Heart left ventricle (tissue), 13 donors: Measurements from ENCODE around the gene ARSB.

Source experiments
- CTCF ChIP-seq, 12 donors: fragments of 200-600 bp; sonication (generic) in 4 of 12; IDR thresholded peaks; one replicate each; pipeline versions ENCODE4 v1.5.0 to v1.8.0; 2018 to 2022; ENCODE audit warnings: antibody characterized with exemption in 12 of 12, mild to moderate bottlenecking in 5 of 12
- POLR2A ChIP-seq, 2 donors: fragments of 450-650 bp; IDR thresholded peaks; one replicate each; pipeline ENCODE4 v1.6.1; 2017; ENCODE audit warnings: antibody characterized with exemption in 2 of 2, mild to moderate bottlenecking in 2 of 2, moderate library complexity in 2 of 2
- donor health status: ischemic (EF 13 %, LVEDD 7.1; RV severe dilation, severe dysfunction).
- donor health status: DM: no; HTN: yes; CAD: no.
- donor health status: DM: no; HTN: no; CAD: no.
- donor health status: ischemic (EF 25% LVEDD 6.9; RV normal size, moderate dysfunction).
- donor health status: ischemic (EF 25% LVEDD 5.7; RV mildly dilated, moderate dysfunction).
- donor health status: ischemic (EF 35%, LVEDD 5.7; RV mildly dilated, moderate dysfunction).
- donor health status: nonischemic (EF 11% LVEDD 7.7; RV severe dilation, severe dysfunction).
- donor health status: DM: yes; HTN: yes; CAD: no.
- donor health status: PGD.
- donor health status: ischemic (EF 29% LVEDD 5.4; RV normal size, mild dysfunction).
- donor health status: nonischemic (EF 23%, LVEDD 6.1; RV moderate dilation, normal function).

GRCh38 chr5:78972654-78973428 is 12.3 kb downstream of the ARSB start:
- no peak for TF ChIP-seq CTCF (IDR thresholded peaks at IDR 0.05)
- TF ChIP-seq POLR2A (IDR thresholded peaks at IDR 0.05): no peak
